Activated CD8-positive, alpha-beta memory T cell treated with anti-CD3 and anti-CD28 coated beads for 48 hours (primary cell): ENCODE results near the gene ADAM23.

Experiments used
- DNase-seq, 3 experiments: peaks; one replicate each; pipeline ENCODE4 v3.0.0-alpha.2; 2020; ENCODE audit warnings: low read depth in 2 of 3, low spot score in 2 of 3

The ADAM23 gene

DNA sequence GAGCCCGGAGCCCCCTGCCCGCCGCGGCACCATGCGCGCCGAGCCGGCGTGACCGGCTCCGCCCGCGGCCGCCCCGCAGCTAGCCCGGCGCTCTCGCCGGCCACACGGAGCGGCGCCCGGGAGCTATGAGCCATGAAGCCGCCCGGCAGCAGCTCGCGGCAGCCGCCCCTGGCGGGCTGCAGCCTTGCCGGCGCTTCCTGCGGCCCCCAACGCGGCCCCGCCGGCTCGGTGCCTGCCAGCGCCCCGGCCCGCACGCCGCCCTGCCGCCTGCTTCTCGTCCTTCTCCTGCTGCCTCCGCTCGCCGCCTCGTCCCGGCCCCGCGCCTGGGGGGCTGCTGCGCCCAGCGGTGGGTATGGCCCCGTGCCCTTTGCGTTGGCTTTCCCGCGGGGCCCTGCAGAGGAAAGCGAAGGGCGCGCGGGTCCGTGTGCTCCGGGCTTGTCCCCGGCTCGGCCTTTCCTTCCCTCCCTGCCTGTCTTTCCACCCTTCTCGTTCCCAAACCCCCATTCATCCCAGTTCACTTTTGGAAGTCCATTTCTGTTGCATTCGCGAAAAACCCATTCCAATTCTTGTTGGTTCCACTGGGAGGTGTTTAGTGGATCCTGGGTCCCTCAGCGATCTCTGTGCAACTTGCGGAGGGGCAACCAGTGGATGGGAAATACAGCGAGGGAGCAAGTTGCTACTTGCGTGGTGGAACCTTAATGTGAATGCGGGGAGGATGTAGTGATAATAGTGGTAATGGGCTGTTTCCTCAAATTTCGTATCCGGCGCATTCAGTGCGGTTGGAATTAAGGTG is 599 bp downstream of the ADAM23 start:
- DNase-seq, result no peak

DNA sequence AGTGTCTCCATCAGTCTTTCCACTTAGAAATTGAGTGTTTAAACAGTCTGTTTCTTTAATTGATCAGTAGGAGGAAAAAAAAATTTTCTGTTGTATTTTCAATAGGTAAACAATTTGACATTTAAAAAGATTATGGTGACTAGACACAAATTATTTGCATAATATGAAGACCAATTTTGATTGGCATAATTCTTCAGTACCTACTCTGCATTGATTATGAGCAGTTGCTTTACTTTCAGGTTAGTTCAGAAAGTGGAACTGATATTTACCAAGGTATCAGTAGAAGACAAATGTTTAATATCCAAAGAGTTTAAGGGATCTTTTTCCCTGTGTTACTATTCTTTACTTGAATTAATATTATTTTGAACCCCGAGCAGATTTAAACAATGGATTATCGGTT is 2.6 kb downstream of the ADAM23 start:
- DNase-seq, result no peak

DNA sequence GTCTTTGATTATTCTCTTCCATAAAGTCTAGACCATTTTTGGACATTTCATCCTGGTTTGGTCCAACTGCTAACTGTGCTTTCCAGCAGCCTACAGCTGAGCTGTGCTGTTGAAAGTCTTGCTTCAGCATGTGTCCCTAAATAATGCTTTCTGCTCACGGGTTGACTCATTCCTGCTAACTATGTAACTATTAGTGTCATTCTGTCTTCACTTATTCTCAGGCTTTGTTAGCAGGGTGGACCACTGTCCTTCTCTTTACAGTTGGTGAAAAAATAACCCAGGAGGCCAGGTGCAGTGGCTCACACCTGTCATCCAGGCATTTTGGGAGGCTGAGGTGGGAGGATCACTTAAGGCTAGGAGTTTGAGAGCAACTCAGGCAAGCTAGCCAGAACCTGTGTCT is 8.9 kb downstream of the ADAM23 start:
- no peak for DNase-seq

DNA sequence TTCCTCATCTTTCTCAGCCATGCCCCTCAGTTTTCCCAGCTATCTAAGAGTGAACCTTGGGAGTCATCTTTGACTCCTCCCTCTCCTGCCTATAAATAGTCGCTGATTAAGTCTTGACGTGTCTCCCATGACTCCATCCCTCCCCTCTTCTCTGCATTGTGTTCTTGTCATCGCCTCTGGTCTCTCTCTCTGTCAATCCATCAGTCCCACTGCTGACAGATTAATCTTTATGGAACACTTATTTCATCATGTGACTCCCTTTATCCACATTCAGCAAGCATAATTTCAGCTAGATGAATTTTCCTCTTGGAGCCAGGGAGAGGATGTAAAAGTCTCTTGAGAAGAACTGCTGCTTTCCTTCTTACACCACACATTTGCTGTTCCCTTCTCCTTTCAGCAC is 9.4 kb downstream of the ADAM23 start:
- no peak for DNase-seq

DNA sequence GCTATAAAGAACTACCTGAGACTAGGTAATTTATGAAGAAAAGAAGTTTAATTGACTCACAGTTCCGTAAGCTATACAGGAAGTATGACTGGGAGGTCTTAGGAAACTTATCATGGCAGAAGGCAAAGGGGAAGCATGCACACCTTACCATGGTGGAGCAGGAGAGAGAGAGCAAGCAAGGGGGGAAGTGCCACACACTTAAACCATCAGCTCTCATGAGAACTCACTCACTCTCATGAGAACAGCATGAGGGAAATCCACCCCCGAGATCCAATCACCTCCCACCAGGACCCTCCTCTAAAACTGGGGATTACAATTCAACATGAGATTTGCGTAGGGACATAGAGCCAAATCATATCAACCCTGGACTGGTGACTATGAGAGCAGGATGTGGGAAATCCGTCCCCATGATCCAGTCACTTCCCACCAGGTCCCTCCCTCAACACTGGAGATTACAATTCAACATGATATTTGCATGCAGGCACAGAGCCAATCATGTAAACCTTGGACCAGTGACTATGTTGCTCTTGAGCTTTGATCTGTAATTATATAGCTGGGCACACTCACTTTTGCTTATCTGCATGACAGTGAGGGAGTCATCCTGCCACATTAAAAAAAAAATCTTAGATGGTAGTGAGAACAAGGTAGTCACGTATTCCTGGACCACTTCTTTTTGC is 12.9 kb downstream of the ADAM23 start:
- DNase-seq, result no peak

DNA sequence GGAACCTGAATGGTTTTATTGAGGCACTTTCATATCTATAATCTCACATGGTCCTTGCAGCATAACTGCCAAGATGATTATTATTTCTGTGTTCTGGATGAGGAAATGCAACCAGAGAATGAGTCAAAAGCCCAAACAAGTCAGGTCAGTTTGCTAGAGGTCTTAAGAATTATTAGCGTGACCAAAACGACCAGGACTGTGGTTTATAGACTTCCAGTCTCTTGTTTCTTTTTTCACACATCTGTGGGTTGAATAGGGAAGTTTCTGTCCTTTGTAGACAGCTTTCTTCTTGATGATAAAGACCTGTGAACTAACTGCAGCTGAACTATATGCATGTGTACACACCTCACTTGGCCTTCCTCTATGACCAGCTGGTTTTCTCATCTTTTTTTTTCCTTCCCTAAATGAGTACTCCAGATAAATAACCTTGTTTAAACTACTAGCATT is 13.9 kb downstream of the ADAM23 start:
- DNase-seq, result no peak

DNA sequence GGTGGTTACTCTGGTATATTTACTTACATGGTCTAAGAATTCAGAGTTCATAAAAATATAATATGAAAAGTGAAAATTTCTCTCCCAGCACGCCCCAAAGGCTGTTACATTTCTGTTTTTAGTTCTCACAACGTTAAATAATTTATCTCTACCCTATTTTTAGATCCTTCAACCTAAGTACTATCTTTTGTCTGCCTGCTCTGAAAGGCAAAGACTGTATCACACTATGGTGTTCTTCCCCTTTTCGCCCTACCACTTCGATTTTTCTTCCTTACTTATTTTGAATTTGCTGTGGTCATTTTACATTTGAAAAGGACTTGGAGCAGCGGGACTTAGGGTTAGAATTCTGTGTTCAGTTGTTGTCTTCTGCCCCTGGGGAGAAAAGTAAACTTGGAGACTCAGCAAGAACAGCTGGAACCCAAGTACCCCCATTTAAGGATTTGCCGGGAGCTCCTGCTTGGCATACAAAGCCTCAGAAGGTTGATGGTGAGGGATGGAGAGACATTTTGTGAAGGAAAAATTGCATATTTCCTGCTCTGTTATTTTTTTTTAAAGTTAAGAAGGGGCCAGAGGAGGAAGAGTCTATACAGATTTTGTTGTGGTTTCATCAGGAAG is 19.0 kb downstream of the ADAM23 start:
- no peak for DNase-seq

DNA sequence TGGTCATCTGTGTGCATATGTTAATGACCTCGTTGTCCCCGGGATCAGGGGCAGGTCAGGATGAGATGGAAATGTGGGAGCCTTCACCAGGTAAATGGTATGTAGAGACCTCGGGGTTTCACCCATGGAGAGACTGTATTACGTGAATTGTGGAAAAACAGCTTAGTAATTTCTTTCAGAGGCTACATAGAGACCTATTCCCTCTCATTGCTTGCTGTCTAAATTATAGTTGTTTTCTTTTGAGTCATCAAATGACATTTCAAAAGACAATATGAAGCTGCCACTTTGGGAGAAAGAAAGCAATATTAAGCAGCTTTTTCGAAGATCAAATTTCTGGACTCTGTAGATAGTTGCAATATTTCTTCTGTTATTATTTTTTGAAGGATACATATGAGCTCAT is 20.4 kb downstream of the ADAM23 start:
- no peak for DNase-seq

DNA sequence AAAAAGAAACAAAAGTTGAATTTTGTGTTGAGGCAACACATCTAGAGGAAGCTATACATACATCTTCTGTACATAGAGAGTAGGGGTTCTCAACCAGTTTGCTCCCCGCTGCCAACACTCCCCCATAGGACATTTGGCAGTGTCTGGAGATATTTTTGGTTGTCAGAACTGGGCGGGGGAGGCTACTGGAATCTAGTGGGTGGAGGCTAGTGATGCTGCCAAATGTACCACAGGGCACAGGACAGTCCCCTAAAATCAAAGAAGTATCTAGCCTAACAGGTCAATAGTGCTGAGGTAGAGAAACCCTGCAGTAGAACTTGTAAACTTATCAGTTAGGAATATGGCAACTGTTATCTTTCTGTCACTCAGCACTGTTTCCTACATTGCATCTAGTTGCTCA is 21.3 kb downstream of the ADAM23 start:
- no peak for DNase-seq

DNA sequence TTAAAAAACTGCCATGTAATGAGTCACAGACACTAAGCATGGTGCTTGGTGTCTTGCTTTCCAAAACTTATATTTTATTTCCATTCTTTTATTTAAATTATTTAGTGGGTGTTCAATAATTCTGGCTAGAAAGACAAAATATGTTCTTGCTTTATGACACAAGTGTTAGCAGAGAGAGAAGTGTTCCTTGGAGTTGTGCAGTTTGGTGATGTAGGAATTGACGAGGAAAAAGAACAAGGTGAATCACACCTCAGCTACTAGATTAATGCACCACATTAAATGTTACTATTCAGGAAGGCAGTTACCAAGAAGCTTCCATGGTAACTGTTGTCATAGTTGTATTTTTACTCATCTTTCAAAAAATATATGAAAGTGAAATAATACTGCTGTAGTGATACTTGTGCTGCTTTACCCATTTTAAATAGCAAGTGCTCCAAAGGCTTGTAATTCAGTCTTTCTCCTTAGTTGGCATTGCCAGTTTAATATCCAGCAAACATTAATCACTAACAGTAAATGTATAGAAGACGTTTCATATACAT is 28.3 kb downstream of the ADAM23 start:
- no peak for DNase-seq

DNA sequence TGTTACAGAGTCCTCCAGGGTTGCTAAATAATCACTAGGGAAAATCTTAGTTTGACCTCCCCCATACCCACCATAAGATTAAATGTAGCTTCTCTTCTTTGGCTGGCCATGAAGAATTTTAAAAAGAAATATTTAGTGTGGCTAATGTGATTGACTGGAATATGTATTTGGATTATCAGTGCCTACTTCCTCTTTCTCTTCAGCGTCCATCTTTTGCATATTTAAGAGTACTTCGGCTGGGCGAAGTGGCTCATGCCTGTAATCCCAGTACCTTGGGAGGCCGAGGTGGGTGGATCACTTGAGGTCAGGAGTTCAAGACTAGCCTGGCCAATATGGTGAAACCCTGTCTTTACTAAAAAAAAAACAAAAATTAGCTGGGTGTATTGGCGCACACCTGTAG is 28.8 kb downstream of the ADAM23 start:
- no peak for DNase-seq

DNA sequence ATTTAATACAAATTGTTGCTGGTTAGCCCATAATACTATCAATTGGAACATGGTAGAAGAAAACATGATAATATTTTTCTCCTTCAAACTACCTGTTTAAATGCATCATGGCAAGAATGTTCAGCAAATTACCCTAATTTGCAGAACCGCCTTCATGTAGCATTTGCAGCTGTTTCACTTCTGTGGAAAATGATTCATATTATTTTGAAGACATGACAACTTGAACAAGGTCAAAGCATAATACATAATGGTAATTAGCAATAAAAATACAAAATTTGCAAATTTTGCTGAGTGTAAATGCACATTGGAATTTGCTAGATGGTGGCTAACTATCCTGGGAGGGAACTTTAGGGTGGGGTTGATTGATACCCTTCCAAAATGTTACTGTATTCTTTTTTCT is 30.8 kb downstream of the ADAM23 start:
- no peak for DNase-seq

DNA sequence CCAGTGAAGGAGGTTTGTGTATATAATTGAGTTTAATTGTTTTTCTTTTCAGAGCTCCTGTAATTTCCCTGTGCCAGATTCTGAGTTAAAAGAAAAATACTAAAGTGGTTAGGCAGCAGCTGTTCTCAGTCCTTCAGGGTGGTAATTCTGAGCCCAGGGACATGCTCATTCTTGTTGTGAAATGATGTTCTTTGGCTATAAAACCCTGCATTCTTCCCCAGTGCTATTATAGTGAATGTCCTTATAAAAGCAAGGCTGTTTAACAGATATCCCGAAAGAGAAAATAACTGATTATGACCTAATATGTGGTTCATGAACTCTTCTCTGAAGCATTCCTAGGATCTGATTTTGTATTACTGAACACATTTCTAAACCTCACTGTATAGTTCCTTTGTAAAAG is 34.0 kb downstream of the ADAM23 start:
- DNase-seq, result no peak

DNA sequence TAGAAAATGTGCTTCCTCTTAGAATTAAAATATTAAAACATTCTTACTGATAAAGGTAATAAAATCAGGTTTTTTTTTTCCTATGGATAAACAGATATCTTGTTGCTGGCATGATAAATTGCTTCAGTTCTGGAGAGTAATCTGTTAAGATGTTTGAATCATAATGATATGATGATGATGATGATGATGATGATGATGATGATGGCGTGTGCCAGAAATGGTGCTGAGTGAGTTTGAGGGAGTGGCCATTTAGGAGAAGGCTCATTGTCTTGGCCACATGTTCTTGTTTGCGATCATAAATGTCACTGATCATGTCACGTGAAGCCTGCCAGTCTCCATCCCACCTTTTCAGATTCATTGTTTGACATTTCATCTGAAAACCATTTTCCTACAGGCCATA is 35.0 kb downstream of the ADAM23 start:
- DNase-seq, result no peak

DNA sequence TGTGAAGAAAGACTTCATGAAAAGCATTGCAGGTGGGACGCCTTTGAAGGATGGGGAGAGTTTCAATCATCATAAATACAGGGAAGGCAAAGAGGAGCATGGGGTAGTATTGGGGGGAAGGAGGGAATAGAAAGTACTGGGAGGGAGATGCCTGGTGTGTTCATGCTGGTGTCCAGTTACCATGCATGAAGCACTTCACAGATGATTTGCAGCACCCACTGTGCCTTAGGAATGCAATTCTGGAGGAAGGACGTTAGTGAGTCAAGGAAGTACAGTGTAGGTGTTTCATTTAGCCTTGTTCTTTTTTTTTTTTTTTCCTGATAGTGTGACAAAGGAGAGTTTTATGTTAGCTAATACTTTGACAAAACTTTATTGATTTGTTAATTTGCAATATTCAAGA is 36.8 kb downstream of the ADAM23 start:
- DNase-seq, result no peak

DNA sequence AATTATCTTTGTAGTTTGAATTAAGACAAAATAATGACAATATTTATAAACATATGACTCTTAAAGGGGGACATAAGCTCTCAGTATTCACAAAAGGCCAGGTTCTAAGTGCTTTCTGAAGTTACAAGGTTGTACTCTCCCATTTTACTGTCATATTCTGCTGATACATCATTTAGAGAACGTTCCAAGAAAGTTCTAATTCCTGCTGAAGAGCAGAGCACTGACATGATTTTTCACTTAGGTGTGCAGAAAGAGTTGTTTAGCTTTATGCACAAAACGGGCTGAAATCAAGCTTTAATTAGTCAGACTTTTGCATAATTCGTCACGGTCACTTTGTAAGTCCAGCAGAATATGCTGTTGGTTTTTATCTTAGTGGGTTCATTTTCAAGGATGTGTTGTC is 37.3 kb downstream of the ADAM23 start:
- no peak for DNase-seq

DNA sequence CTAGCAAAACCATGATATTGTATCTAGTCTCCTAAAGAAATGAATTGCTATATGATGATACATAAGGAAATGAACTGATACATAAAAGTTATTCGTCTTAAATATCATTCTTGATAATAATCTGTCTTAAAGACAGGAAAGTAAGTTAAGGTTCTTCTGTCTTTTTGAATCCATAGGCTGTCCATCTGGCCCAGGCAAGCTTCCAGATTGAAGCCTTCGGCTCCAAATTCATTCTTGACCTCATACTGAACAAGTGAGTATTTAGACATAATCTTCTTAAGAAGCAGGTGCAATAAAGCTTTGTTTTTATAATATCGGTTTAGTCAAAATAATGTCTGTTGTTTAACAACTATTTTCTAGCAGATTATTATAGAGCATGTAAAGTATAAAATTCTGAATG is 37.7 kb downstream of the ADAM23 start:
- no peak for DNase-seq

DNA sequence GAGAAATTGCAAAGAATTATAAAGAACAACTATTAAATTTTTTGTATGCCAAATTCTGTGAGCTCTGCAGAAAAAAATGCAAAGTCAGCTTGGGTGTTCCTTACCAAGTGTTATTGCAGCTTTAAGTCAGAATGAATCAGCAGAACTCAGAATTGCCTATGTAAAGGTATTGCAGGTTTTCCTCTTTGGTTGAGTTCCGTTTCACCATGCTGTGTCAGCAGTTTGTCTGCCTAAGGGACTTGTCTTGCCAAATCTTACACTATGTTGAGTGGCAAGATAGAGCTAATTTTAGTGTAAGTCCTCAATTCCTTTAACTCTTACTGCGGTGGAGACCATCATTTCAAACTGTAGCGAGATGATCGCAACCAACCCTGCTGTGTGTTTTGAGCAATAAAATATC is 38.8 kb downstream of the ADAM23 start:
- DNase-seq, result no peak

DNA sequence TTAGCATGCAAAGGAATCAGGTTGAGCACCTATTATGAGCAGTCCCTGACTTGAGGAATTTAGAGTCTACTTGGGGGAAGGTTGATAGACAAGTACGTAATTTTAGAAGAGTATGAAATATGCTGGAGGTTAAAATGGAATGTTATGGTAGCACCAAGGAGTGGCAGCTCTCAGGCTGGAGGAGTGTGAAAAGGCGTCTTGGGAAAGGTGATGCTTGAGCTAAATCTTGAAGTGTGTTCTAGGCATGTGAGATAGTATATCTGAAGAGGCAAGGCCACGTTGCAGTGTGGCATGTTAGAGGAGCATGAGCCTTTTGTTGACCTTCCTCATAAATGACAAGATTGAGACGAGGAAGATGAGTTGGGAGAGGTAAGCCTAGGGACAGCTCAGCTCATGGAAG is 39.3 kb downstream of the ADAM23 start:
- no peak for DNase-seq

DNA sequence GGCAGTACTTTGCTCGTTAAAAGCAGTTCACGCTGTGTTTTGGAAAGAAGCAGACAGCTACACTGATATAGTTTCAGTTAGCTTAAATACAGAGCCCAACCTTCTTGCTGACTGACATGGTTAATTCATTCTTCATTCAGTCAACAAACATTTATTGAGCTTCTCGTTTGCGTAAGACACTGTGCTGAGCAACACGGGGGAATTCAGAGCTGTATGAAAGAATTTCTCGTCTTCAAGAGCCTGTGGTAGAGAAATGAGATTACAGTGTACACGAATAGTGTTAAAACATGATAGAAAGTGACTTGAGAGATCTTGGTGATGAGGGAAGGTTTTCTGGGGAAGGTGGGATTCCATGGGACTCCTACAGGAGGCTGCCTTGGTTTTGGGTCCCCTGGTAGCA is 44.7 kb downstream of the ADAM23 start:
- no peak for DNase-seq

DNA sequence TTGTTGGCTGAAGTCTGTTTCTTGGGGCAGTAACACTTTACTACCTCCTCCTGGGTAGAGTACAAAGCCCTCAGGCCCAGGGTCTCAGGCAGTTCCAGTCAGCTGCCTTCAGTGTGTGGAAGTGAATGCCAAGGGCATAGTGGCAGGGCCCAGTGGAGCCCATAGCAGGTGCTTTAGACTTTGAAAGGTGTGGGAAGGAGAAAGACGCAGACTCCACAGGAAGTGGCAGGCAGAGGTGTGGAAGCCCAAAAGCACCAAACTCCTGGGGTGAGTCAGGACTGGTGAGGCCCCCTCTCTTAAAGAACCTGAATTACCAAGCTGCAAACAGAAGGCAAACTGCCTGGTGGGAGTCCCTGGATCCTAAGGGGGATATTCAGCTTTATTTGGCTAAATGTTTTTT is 45.3 kb downstream of the ADAM23 start:
- DNase-seq, result no peak

DNA sequence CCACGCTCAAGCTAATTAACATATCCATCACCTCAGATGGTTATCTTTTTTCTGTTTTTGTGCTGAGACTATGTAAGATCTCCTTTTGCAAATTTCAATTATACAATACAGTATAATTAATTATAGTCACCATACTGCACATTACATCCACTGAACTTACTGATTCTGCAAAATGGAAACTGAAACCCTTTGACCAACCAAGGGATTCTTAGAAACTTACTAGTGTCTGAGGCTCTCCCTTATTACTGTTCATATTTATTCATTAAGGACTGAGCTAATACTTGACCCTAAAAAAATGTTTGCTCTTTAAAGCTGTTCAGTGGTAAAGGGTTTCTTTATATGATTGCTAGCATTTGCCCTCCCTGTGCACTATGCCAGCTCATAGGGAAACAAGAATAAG is 50.7 kb downstream of the ADAM23 start:
- DNase-seq, result no peak
